Endothelial cell of hepatic sinusoid (primary cell): ENCODE measurements around the gene TACC2.
"Not testable (repeated sequence)": the region's sequence is repeated elsewhere in the genome, so short reads cannot be mapped to it uniquely, and the experiment has no call there.

Source experiments
- in situ Hi-C: cut with HindIII; loops from 2 replicates; pipeline ENCODE4 v1.10.0; 2017; ENCODE audit warnings: low sequenced_read_pairs

Gene TACC2

DNA sequence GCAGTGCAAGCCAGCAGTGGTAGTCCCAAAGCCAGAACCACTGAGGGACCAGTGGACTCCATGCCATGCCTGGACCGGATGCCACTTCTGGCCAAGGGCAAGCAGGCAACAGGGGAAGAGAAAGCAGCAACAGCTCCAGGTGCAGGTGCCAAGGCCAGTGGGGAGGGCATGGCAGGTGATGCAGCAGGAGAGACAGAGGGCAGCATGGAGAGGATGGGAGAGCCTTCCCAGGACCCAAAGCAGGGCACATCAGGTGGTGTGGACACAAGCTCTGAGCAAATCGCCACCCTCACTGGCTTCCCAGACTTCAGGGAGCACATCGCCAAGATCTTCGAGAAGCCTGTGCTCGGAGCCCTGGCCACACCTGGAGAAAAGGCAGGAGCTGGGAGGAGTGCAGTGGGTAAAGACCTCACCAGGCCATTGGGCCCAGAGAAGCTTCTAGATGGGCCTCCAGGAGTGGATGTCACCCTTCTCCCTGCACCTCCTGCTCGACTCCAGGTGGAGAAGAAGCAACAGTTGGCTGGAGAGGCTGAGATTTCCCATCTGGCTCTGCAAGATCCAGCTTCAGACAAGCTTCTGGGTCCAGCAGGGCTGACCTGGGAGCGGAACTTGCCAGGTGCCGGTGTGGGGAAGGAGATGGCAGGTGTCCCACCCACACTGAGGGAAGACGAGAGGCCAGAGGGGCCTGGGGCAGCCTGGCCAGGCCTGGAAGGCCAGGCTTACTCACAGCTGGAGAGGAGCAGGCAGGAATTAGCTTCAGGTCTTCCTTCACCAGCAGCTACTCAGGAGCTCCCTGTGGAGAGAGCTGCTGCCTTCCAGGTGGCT, 97.7 kb downstream of the TACC2 start:
- in situ Hi-C loops = no loop called here

DNA sequence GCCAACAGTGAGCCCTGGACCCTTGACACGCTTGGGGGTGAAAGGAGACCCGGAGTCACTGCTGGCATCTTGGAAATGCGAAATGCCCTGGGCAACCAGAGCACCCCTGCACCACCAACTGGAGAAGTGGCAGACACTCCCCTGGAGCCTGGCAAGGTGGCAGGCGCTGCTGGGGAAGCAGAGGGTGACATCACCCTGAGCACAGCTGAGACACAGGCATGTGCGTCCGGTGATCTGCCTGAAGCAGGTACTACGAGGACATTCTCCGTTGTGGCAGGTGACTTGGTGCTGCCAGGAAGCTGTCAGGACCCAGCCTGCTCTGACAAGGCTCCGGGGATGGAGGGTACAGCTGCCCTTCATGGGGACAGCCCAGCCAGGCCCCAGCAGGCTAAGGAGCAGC, 98.5 kb downstream of the TACC2 start:
- in situ Hi-C loops = no loop called here

DNA sequence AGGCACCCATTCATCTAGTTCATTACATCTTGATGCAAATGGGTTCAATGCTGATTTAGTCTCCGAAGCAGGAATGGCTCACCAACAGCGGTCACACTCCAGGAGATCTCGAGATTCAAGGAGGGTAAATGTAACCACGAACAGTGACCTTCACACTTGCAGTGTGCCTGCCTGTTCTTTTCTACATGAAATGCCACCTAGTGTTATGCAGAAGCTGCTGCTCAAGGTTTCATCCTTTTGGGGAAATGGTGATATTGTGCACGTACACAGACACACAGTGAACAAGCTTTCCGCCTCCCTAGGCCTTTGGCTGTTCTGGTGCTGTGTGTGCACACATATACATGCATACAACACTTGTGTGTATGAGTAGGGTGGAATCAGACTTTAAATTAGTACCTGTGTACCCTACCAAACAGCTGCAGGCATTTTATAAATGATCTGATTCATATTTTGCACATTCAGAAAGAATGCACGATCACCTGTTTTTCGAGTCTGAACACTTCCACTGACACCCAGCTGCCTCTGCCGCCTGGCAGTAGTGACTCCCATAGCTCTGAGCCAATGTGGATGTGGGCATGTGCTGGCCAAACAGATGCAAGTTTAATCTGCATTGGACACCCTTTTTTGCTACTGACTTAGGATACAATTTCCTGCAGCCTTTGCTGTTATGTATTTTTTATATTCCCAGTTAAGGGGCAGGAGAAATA, 100.5 kb downstream of the TACC2 start:
- in situ Hi-C loops = no loop called here

DNA sequence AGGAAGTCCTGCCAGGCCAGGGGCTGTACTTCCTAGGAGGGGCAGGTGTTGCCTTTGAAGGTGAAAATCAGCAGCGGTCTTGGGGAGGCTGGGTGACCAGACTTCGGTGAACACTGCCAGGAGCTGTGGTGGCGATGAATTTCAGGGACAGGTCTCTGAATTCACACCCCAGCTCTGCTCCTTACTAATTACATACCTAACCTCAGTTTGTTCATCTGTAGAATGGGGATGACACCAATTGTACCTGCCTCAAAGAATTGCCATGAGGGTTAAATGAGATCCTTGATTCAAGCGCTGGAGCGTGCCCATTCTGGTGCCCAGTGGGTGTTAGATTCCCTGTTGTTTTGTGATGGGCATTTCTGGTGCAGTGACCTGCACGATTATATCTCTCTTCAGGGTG, 102.8 kb downstream of the TACC2 start:
- in situ Hi-C loops = no loop called here

- in situ Hi-C loops = no loop called here
Measured at GRCh38 chr10:122093076-122093475, 104.1 kb downstream of the TACC2 start.

DNA sequence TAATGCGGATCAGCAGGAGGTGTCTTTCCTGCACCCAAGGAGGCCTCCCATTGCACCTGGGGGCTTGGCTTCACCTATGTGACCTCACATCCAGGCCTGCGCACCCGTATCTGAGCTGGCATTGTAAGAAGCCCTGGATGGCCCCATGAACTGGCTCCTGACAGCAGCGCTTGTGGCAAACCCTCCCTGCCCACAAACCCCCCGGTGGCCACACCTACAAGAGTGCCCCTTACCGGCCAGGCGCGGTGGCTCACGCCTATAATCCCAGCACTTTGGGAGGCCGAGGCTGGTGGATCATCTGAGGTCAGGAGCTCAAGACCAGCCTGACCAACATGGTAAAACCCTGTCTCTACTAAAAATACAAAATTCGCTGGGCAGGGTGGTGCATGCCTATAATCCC, 107.2 kb downstream of the TACC2 start:
- in situ Hi-C loops = not testable (repeated sequence)

GRCh38 chr10:122096705-122097104, 107.7 kb downstream of the TACC2 start:
- in situ Hi-C loops = no loop called here

GRCh38 chr10:122097935-122098334, 109.0 kb downstream of the TACC2 start:
- in situ Hi-C loops = no loop called here

GRCh38 chr10:122098924-122099323, 110.0 kb downstream of the TACC2 start:
- in situ Hi-C loops = no loop called here

DNA sequence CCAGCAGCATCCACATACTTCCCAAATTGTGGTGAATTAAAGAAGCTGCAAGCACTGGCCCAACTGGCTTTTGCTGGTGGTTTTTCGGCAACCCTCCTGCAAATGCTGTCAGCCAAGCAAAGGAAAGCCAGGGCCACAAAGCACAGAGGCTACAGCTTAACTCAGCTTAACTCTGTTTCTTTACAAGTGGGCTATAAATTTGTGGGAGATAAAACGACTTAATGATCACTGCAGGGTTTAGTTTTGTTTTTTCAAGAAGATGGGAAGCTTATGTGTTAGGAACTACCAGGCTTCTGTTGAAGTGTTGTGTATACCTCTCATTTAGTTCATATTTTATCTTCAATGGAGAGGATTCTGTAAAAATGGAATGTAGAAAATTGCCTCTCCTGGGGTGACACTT, 110.6 kb downstream of the TACC2 start:
- in situ Hi-C loops = no loop called here

DNA sequence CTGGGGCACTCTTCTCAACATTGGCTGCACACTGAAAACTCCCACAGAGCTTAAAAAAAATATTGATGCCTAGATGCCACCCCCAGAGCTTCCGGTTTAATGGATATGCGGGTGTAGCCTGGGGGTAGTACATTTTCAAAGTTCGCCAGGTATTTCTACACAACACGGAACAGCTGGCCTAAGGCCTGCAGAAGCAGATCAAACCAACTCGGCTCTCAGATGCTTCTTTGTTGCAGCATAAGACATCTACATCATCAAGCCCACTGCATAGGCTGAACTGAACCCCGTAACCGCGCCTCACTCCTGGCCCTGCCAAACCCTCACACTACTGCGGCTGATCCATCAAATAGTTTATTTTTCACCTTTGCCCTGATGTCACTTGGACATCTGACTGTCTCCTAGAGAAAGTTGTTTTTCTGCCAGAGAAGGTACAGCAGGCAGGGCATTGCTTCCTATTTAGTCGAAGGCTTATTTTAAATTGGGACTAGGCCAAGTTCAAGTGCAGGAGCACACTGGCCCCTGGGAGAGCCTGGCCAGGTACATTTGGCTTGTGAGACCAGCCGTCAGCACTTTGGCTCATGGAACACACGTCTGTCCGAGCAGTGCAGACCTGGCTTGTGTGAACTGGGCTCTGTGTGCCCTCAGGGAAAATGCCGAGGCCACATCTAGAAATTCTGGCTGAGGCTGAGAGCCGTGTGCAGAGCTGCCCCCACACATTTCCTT, 113.3 kb downstream of the TACC2 start:
- in situ Hi-C loops = no loop called here

- in situ Hi-C loops = no loop called here
Measured at GRCh38 chr10:122102869-122103525, 114.0 kb downstream of the TACC2 start.

GRCh38 chr10:122103592-122103991, 114.6 kb downstream of the TACC2 start:
- in situ Hi-C loops = no loop called here

- in situ Hi-C loops = not testable (repeated sequence)
Measured at GRCh38 chr10:122108786-122109185, 119.8 kb downstream of the TACC2 start.

GRCh38 chr10:122112021-122112616, 123.2 kb downstream of the TACC2 start:
- in situ Hi-C loops = no loop called here

- in situ Hi-C loops = no loop called here
Measured at GRCh38 chr10:122112625-122113160, 123.7 kb downstream of the TACC2 start.

DNA sequence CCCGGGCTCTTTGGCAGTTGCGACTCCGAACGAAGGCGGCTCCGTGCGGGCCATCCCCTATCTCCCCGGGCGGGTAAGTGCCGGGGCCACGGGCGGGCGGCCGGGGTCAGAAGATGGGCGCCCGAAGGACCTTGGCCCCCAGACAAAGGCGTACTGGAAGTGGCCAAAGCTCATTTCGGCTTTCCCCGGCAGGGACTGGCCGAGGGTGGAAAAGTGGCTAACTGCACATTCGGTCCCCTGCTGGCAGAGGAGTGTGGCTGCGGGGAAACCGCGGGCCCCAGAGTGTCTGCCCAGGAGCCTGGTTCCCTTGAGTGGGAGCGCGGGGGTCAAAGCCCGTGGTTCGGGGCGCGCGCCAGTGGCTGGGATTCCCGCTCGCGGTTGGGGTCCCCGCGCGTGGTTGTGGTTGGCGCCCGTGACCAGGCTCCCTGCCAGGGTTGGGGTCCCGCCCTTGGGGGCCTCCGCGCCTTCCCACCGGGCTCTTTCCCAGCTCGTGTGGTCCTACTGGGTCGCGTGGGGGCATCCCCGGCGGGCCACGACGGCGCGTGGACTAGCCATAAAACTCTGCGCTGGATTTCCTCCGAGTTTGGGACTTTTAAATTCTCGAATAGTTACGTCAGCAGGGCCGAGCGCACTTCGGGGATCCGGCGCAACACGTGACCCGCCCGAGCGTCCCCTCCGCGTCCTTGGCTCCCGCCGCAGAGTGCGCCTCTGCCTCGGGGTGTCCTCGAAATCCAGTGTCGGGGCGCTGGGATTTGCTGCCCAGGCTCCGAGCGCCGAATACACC, 124.4 kb downstream of the TACC2 start:
- in situ Hi-C loops = no loop called here

DNA sequence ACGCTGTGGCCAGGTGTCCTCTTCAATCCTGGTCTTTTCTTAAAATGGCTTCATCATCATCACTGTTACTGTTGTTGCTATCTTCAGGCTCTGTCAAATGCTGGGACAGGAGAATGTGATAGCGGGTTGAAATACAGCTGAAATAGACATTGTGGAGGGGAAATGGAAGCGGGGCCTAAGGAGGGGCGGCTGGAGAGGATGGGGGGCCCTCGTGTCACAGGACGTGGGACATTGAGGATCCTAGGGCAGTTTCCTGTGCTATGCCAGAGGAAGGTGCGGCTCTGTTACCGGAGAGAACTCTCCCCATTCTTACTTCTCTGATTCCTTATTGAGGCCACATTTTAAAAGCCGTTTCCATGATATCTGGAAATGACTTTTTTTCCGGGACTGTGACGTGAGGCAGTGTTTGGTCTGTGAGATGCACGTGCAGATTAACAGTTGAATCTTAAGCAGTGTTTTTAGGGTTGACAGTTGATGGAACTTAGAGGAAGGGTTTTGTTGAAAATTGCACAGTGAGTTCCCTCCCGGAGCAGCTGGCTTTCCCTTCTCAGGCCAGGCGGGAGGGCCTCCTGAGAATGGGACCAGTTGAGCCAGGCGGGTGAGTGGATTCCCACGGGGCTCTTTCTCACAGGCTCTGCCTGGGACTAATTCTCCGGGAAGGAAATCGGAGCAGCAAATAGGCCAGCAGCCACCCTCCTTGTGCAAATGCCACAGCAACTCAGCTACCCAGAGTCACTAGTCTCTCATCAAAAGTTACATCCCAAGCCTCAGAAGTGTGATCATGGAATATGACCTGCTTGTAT, 125.2 kb downstream of the TACC2 start:
- in situ Hi-C loops = no loop called here

- in situ Hi-C loops = no loop called here
Measured at GRCh38 chr10:122115874-122116273, 126.9 kb downstream of the TACC2 start.
